HCT116 (cell line): ENCODE results near the gene PHF2. TPM values are rescaled to one million over a fixed set of nuclear protein-coding genes. Genes with fewer than 3 reads are reported as not detected.

Source experiments
- ATAC-seq: fragments of 200-7000 bp; cut with Tn5 transposase; 2 replicates; pipeline ENCODE4 v1.9.1; 2020; ENCODE audit warnings: mild to moderate bottlenecking, moderate library complexity
- BruUV-seq: library from RNA; stranded (reverse); fragments of 400-500 nt; replicated peaks from 2 replicates; lab custom pipeline; 2021; lab: Mats Ljungman, UMichigan
- CTCF ChIA-PET: fragments of 300-600 bp; sonication (Branson Sonifier 250); formaldehyde crosslinking; loops from one replicate; lab custom pipeline; 2021; ENCODE audit warnings: antibody characterized with exemption; lab: Charles Lee
- POLR2A ChIA-PET: fragments of 300-600, 350-600 bp; sonication (Branson Sonifier 250); formaldehyde crosslinking; loops from one replicate; lab custom pipeline; 2021; ENCODE audit warnings: antibody characterized with exemption; lab: Charles Lee
- RAD21 ChIA-PET, 2 experiments: fragments of 300-600 bp; sonication (Branson Sonifier 250); formaldehyde crosslinking; loops; one replicate each; lab custom pipeline; 2023; ENCODE audit warnings: low total read pairs in 2 of 2; ENCODE audit not compliant: uncharacterized antibody in 2 of 2, unreplicated experiment in 2 of 2, low non-redundant PET in 1 of 2; lab: Charles Lee
- DNase-seq: peaks from one replicate; pipeline ENCODE4 v3.0.0-alpha.2; 2010; ENCODE audit warnings: low read depth, low spot score
- H2AFZ ChIP-seq: fragments of 200-600 bp; shearing (Covaris generic), sonication (generic); 2 replicates; pipeline ENCODE4 v1.6.1; 2017; ENCODE audit warnings: low read depth, mixed run types, mixed read lengths, antibody characterized with exemption, low read length; ENCODE audit not compliant: poor library complexity, severe bottlenecking
- H3K27ac ChIP-seq: 2 replicates; pipeline ENCODE4 v1.5.1; 2012; ENCODE audit warnings: low read depth, low read length
- H3K27me3 ChIP-seq: fragments of 200-600 bp; sonication (generic); 2 replicates; pipeline ENCODE4 v1.6.1; 2016; ENCODE audit warnings: mixed run types, low read length, mixed read lengths; ENCODE audit not compliant: insufficient read depth
- H3K36me3 ChIP-seq, 2 experiments: fragments of 200-500 bp in 1 of 2; fragments of 200-600 bp in 1 of 2; sonication (Bioruptor generic) in 1 of 2; sonication (generic) in 1 of 2; 2 replicates each; pipeline versions ENCODE4 v1.5.1 to v1.6.1; 2014 to 2016; ENCODE audit warnings: low read length in 2 of 2, inconsistent platforms in 1 of 2, mixed read lengths in 1 of 2, mixed run types in 1 of 2; ENCODE audit not compliant: insufficient read depth in 2 of 2, control insufficient read depth in 1 of 2
- H3K4me1 ChIP-seq, 2 experiments: fragments of 200-600 bp in 1 of 2; sonication (generic) in 1 of 2; 2 replicates each; pipeline versions ENCODE4 v1.5.1 to v1.6.1; 2012 to 2017; ENCODE audit warnings: low read length in 2 of 2, inconsistent platforms in 1 of 2, mild to moderate bottlenecking in 1 of 2, mixed read lengths in 1 of 2, mixed run types in 1 of 2, moderate library complexity in 1 of 2; ENCODE audit not compliant: insufficient read depth in 2 of 2, control insufficient read depth in 1 of 2
- H3K4me2 ChIP-seq: fragments of 200-600 bp; sonication (generic); 2 replicates; pipeline ENCODE4 v1.6.1; 2017; ENCODE audit warnings: mixed run types, low read length, mixed read lengths
- H3K4me3 ChIP-seq, 2 experiments: fragments of 200-600 bp in 1 of 2; sonication (generic) in 1 of 2; replicated peaks in 1 of 2; 2 replicates each; pipeline ENCODE4 v1.5.1; 2011 to 2016; ENCODE audit warnings: low read length in 2 of 2, control low read depth in 1 of 2, low read depth in 1 of 2, mild to moderate bottlenecking in 1 of 2, mixed read lengths in 1 of 2, mixed run types in 1 of 2
- H3K79me2 ChIP-seq: fragments of 200-600 bp; sonication (generic); 2 replicates; pipeline ENCODE4 v1.6.1; 2017; ENCODE audit warnings: mild to moderate bottlenecking, mixed run types, low read length, moderate library complexity, mixed read lengths; ENCODE audit not compliant: insufficient read depth
- H3K9ac ChIP-seq: fragments of 200-600 bp; sonication (generic); 2 replicates; pipeline ENCODE4 v1.6.1; 2016; ENCODE audit warnings: low read length, mixed read lengths
- H3K9me2 ChIP-seq: fragments of 200-600 bp; sonication (generic), shearing (Covaris generic); 2 replicates; pipeline ENCODE4 v1.6.1; 2017; ENCODE audit warnings: mixed run types, mild to moderate bottlenecking, moderate library complexity; ENCODE audit not compliant: insufficient read depth
- H3K9me3 ChIP-seq, 2 experiments: fragments of 200-500 bp in 1 of 2; fragments of 200-600 bp in 1 of 2; sonication (Bioruptor generic) in 1 of 2; sonication (generic) in 1 of 2; 2 replicates each; pipeline ENCODE4 v1.6.1; 2014 to 2017; ENCODE audit warnings: low read length in 2 of 2, mixed read lengths in 2 of 2, inconsistent platforms in 1 of 2, low read depth in 1 of 2, mild to moderate bottlenecking in 1 of 2, mixed run types in 1 of 2, moderate library complexity in 1 of 2; ENCODE audit not compliant: control insufficient read depth in 1 of 2, insufficient read depth in 1 of 2
- H4K20me1 ChIP-seq: fragments of 200-600 bp; sonication (generic), shearing (Covaris generic); 2 replicates; pipeline ENCODE4 v1.6.1; 2017; ENCODE audit warnings: mixed run types, mild to moderate bottlenecking, moderate library complexity; ENCODE audit not compliant: insufficient read depth
- ATF3 ChIP-seq: IDR thresholded peaks from 2 replicates; pipeline ENCODE4 v1.6.1; 2012
- CTCF ChIP-seq, 3 experiments: fragments of 200-600 bp in 1 of 3; sonication (generic) in 1 of 3; IDR thresholded peaks in 2 of 3; conservative IDR thresholded peaks in 1 of 3; 2 replicates each; pipeline ENCODE4 v1.5.1; 2012 to 2017; ENCODE audit warnings: low read depth in 2 of 3, low read length in 2 of 3, antibody characterized with exemption in 1 of 3, borderline replicate concordance in 1 of 3, control low read depth in 1 of 3, mild to moderate bottlenecking in 1 of 3, mixed read lengths in 1 of 3, mixed run types in 1 of 3, moderate library complexity in 1 of 3; ENCODE audit not compliant: insufficient read depth in 1 of 3
- EGR1 ChIP-seq: IDR thresholded peaks from 2 replicates; pipeline ENCODE4 v1.6.1; 2012; ENCODE audit warnings: low read depth
- ELF1 ChIP-seq: IDR thresholded peaks from 2 replicates; pipeline ENCODE4 v1.6.1; 2012; ENCODE audit warnings: low read depth, borderline replicate concordance
- EZH2 ChIP-seq: fragments of 200-600 bp; sonication (generic); IDR thresholded peaks from 2 replicates; pipeline ENCODE4 v1.6.1; 2017; ENCODE audit warnings: antibody characterized with exemption, mixed run types
- EZH2phosphoT487 ChIP-seq: fragments of 200-600 bp; IDR thresholded peaks from 2 replicates; pipeline ENCODE4 v1.6.1; 2018; ENCODE audit warnings: antibody characterized with exemption, borderline replicate concordance
- MAX ChIP-seq: IDR thresholded peaks from 2 replicates; pipeline ENCODE4 v1.6.1; 2012
- POLR2A ChIP-seq: IDR thresholded peaks from 2 replicates; pipeline ENCODE4 v1.7.0; 2011; ENCODE audit warnings: borderline replicate concordance; ENCODE audit not compliant: insufficient read depth, insufficient read length; ENCODE audit errors: extremely low read depth
- POLR2AphosphoS5 ChIP-seq: IDR thresholded peaks from 2 replicates; pipeline ENCODE4 v1.6.1; 2011; ENCODE audit warnings: mild to moderate bottlenecking, low read depth, low read length, moderate library complexity
- REST ChIP-seq: IDR thresholded peaks from 2 replicates; pipeline ENCODE4 v1.6.1; 2012; ENCODE audit warnings: low read depth
- SRF ChIP-seq: IDR thresholded peaks from 2 replicates; pipeline ENCODE4 v1.6.1; 2012; ENCODE audit warnings: low read depth
- intact Hi-C: fragments of 100-400 bp; cut with micrococcal nuclease; formaldehyde crosslinking; loops from 2 replicates; pipeline ENCODE4 v1.10.0; 2022
- total RNA-seq: library from RNA; stranded (reverse); gene quantifications from one replicate; pipeline ENCODE4 v1.2.1, GENCODE V29; 2021; ENCODE audit not compliant: unreplicated experiment

The PHF2 gene
- total RNA-seq, 1 experiment from 2014 or later: 20.6 TPM

GRCh38 chr9:93597142-93597706, 20.8 kb downstream of the PHF2 start:
- ChIA-PET RAD21 (no interaction called here), CTCF (no interaction called here), POLR2A (no interaction called here)
- intact Hi-C loops: no loop called here
- Histone ChIP-seq H3K36me3 (no peaks in the 10 kb centered on the region), H3K9me2 (no peaks in the 10 kb centered on the region), H3K27me3 (no peaks in the 10 kb centered on the region), H3K4me1 (peaks cover 11 to 22% of the 10 kb centered on the region in 2 experiments; a peak in 2 of 4 replicates), H3K4me3 (no peak overlapping the region), H3K9me3 (no peaks in the 10 kb centered on the region), H2AFZ (no peak overlapping the region), H4K20me1 (no peaks in the 10 kb centered on the region), H3K9ac (no peak overlapping the region), H3K79me2 (peaks cover 16% of the 10 kb centered on the region; the same call in 1 of the 2 replicates), H3K27ac (no peak overlapping the region), H3K4me2 (no peak overlapping the region)
- DNase-seq (no peak), ATAC-seq (no peak)
- BruUV-seq: no TSS peak
- TF ChIP-seq MAX (no peak), SRF (no peak), EGR1 (no peak), POLR2AphosphoS5 (no peak), POLR2A (no peak), EZH2 (no peak)

GRCh38 chr9:93597871-93598646, 21.7 kb downstream of the PHF2 start:
- H3K36me3 ChIP-seq: no peaks in the 10 kb centered on the region
- ChIA-PET POLR2A (no interaction called here), CTCF (no interaction called here), RAD21 (no interaction called here)
- H3K4me2 ChIP-seq: no peak overlapping the region
- peaks cover 11 to 19% of the 10 kb centered on the region in 2 experiments; a peak in 2 of 4 replicates for H3K4me1 ChIP-seq
- H3K79me2 ChIP-seq: peaks cover 13% of the 10 kb centered on the region; the same call in 1 of the 2 replicates
- H3K27ac ChIP-seq: no peak overlapping the region
- DNase-seq (no peak), ATAC-seq (no peak)
- H2AFZ ChIP-seq: no peak overlapping the region
- H3K9me3 ChIP-seq: no peaks in the 10 kb centered on the region
- no peak overlapping the region for H3K4me3 ChIP-seq
- no TSS peak for BruUV-seq
- no peaks in the 10 kb centered on the region for H4K20me1 ChIP-seq
- H3K9me2 ChIP-seq: no peaks in the 10 kb centered on the region
- no peak overlapping the region for H3K9ac ChIP-seq
- H3K27me3 ChIP-seq: no peaks in the 10 kb centered on the region
- intact Hi-C loops: no loop called here
- TF ChIP-seq REST (no peak), SRF (no peak), ELF1 (no peak), POLR2AphosphoS5 (no peak), EZH2phosphoT487 (no peak), MAX (no peak), ATF3 (no peak), CTCF (IDR thresholded peaks at IDR 0.05 in 2 of 3, conservative IDR thresholded peaks at IDR 0.05 in 1 of 3; ENCODE audit: borderline replicate concordance in 1 of 3, insufficient read depth in 1 of 3, low read depth in 2 of 3, low read length in 2 of 3) (no peak)
